Mammary epithelial cell (primary cell): ENCODE measurements around the gene RYR2.

Experiments
- EZH2 ChIP-seq: IDR thresholded peaks from 2 replicates; pipeline ENCODE4 v1.6.1; 2012; ENCODE audit warnings: low read length, inconsistent platforms, borderline replicate concordance
- TF ChIP-seq, protein P1 (sequence below), 2 donors: IDR thresholded peaks in 1 of 2; conservative IDR thresholded peaks in 1 of 2; 2 replicates each; pipeline ENCODE4 v1.5.1; 2011 to 2012; ENCODE audit warnings: inconsistent platforms in 2 of 2, low read length in 2 of 2, mild to moderate bottlenecking in 2 of 2, control low read depth in 1 of 2, low read depth in 1 of 2; ENCODE audit not compliant: insufficient read depth in 1 of 2; ENCODE audit errors: extremely low read depth in 1 of 2

- TF ChIP-seq, protein P1, sequence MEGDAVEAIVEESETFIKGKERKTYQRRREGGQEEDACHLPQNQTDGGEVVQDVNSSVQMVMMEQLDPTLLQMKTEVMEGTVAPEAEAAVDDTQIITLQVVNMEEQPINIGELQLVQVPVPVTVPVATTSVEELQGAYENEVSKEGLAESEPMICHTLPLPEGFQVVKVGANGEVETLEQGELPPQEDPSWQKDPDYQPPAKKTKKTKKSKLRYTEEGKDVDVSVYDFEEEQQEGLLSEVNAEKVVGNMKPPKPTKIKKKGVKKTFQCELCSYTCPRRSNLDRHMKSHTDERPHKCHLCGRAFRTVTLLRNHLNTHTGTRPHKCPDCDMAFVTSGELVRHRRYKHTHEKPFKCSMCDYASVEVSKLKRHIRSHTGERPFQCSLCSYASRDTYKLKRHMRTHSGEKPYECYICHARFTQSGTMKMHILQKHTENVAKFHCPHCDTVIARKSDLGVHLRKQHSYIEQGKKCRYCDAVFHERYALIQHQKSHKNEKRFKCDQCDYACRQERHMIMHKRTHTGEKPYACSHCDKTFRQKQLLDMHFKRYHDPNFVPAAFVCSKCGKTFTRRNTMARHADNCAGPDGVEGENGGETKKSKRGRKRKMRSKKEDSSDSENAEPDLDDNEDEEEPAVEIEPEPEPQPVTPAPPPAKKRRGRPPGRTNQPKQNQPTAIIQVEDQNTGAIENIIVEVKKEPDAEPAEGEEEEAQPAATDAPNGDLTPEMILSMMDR (conservative IDR thresholded peaks at IDR 0.05 in 1 of 2, IDR thresholded peaks at IDR 0.05 in 1 of 2; ENCODE audit: extremely low read depth in 1 of 2, insufficient read depth in 1 of 2, low read depth in 1 of 2, low read length in 2 of 2): no peak
- no peak for TF ChIP-seq EZH2
Observed at GRCh38 chr1:237566581-237566980, 524.6 kb downstream of the RYR2 start.
